ENCODE measurements around the gene C1orf122.

GRCh38 chr1:37821481-37821880 is 13.9 kb downstream of the C1orf122 start:
- no peak for TF ChIP-seq BHLHE40 (IDR thresholded peaks at IDR 0.05; ENCODE audit: borderline replicate concordance)
- no peak for TF ChIP-seq FOXM1 (IDR thresholded peaks at IDR 0.05; ENCODE audit: borderline replicate concordance)
- no peak for TF ChIP-seq ARNT (IDR thresholded peaks at IDR 0.05)
- no peak for TF ChIP-seq ELF4 (IDR thresholded peaks at IDR 0.05)
